ENCODE results near the gene PRPF40A. TPM values are rescaled to one million over a fixed set of nuclear protein-coding genes. Genes with fewer than 3 reads are reported as not detected.

The PRPF40A gene
- total RNA-seq, 1 donor from 2014 or later = 83.0 TPM

- peaks cover 19% of the 10 kb centered on the region for H3K36me3 Mint-ChIP-seq (ENCODE audit: unreplicated experiment)
- DNase-seq (ENCODE audit: extremely low spot score, unreplicated experiment) = no peak
- H3K4me1 Mint-ChIP-seq (ENCODE audit: unreplicated experiment) = peaks cover 8% of the 10 kb centered on the region
- H3K4me3 Mint-ChIP-seq (ENCODE audit: unreplicated experiment) = no peak overlapping the region
- H3K27ac Mint-ChIP-seq (ENCODE audit: unreplicated experiment) = no peak overlapping the region
- peak; percentile 31 for TF ChIP-seq CTCF (IDR thresholded peaks at IDR 0.05)
- no peaks in the 10 kb centered on the region for H3K27me3 Mint-ChIP-seq (ENCODE audit: unreplicated experiment)
- H3K9me3 Mint-ChIP-seq (ENCODE audit: unreplicated experiment) = no peaks in the 10 kb centered on the region
Measured at GRCh38 chr2:152648336-152648735, 68.9 kb downstream of the PRPF40A start.

- Mint-ChIP-seq H3K27me3 (ENCODE audit: unreplicated experiment) (no peaks in the 10 kb centered on the region), H3K36me3 (ENCODE audit: unreplicated experiment) (peaks cover 21% of the 10 kb centered on the region), H3K27ac (ENCODE audit: unreplicated experiment) (peak overlapping the region; percentile 28), H3K4me3 (ENCODE audit: unreplicated experiment) (no peak overlapping the region), H3K4me1 (ENCODE audit: unreplicated experiment) (peaks cover 8% of the 10 kb centered on the region), H3K9me3 (ENCODE audit: unreplicated experiment) (no peaks in the 10 kb centered on the region)
- TF ChIP-seq CTCF (IDR thresholded peaks at IDR 0.05) = no peak
- DNase-seq (ENCODE audit: extremely low spot score, unreplicated experiment) = no peak
Measured at GRCh38 chr2:152647552-152647951, 69.7 kb downstream of the PRPF40A start.

- Mint-ChIP-seq H3K27ac (ENCODE audit: unreplicated experiment) (no peak overlapping the region), H3K27me3 (ENCODE audit: unreplicated experiment) (no peaks in the 10 kb centered on the region), H3K36me3 (ENCODE audit: unreplicated experiment) (peaks cover 24% of the 10 kb centered on the region), H3K9me3 (ENCODE audit: unreplicated experiment) (no peaks in the 10 kb centered on the region), H3K4me1 (ENCODE audit: unreplicated experiment) (peaks cover 8% of the 10 kb centered on the region), H3K4me3 (ENCODE audit: unreplicated experiment) (no peak overlapping the region)
- TF ChIP-seq CTCF (IDR thresholded peaks at IDR 0.05) = no peak
- no peak for DNase-seq (ENCODE audit: extremely low spot score, unreplicated experiment)
Measured at GRCh38 chr2:152646775-152647174, 70.5 kb downstream of the PRPF40A start.

- Mint-ChIP-seq H3K9me3 (ENCODE audit: unreplicated experiment) (no peaks in the 10 kb centered on the region), H3K27me3 (ENCODE audit: unreplicated experiment) (no peaks in the 10 kb centered on the region), H3K27ac (ENCODE audit: unreplicated experiment) (no peak overlapping the region), H3K4me3 (ENCODE audit: unreplicated experiment) (no peak overlapping the region), H3K4me1 (ENCODE audit: unreplicated experiment) (peaks cover 8% of the 10 kb centered on the region), H3K36me3 (ENCODE audit: unreplicated experiment) (peaks cover 27% of the 10 kb centered on the region)
- DNase-seq (ENCODE audit: extremely low spot score, unreplicated experiment) = no peak
- TF ChIP-seq CTCF (IDR thresholded peaks at IDR 0.05) = no peak
Measured at GRCh38 chr2:152646264-152646663, 71.0 kb downstream of the PRPF40A start.

GRCh38 chr2:152644189-152644873, 72.9 kb downstream of the PRPF40A start:
- no peaks in the 10 kb centered on the region for H3K27me3 Mint-ChIP-seq (ENCODE audit: unreplicated experiment)
- no peaks in the 10 kb centered on the region for H3K9me3 Mint-ChIP-seq (ENCODE audit: unreplicated experiment)
- H3K27ac Mint-ChIP-seq (ENCODE audit: unreplicated experiment) = no peak overlapping the region
- H3K36me3 Mint-ChIP-seq (ENCODE audit: unreplicated experiment) = peaks cover 39% of the 10 kb centered on the region
- peaks cover 8% of the 10 kb centered on the region for H3K4me1 Mint-ChIP-seq (ENCODE audit: unreplicated experiment)
- TF ChIP-seq CTCF (IDR thresholded peaks at IDR 0.05) = no peak
- DNase-seq (ENCODE audit: extremely low spot score, unreplicated experiment) = no peak
- H3K4me3 Mint-ChIP-seq (ENCODE audit: unreplicated experiment) = no peak overlapping the region
